ENCODE data around the gene PLA2G4C. TPM values are rescaled to one million over a fixed set of nuclear protein-coding genes. Genes with fewer than 3 reads are reported as not detected.

The PLA2G4C gene
- total and polyA plus RNA-seq, 2 experiments from 2014 or later: 2.9 to 3.4 TPM

- TF ChIP-seq CTCF (conservative IDR thresholded peaks at IDR 0.05; ENCODE audit: low read depth in 2 of 2) (no peak), STAT1 (IDR thresholded peaks at IDR 0.05; ENCODE audit: unreplicated experiment) (no peak), POLR2AphosphoS5 (IDR thresholded peaks at IDR 0.05; ENCODE audit: low read depth) (no peak)
These were observed 26.8 kb upstream of the PLA2G4C start (continued) for GRCh38 chr19:48137411-48137810.

GRCh38 chr19:48136547-48136946 is 25.9 kb upstream of the PLA2G4C start:
- DNase-seq (ENCODE audit: low spot score): no peak
- no peak for ATAC-seq
- Histone ChIP-seq H2AFZ (no peak overlapping the region), H3K4me2 (no peak overlapping the region), H4K20me1 (replicated peaks; ENCODE audit: insufficient read depth) (no peaks in the 10 kb centered on the region), H3K79me2 (replicated peaks; ENCODE audit: insufficient read depth) (no peaks in the 10 kb centered on the region), H3K27ac (ENCODE audit: low read depth) (no peak overlapping the region), H3K4me3 (no peak overlapping the region), H3K4me1 (ENCODE audit: insufficient read depth) (no peaks in the 10 kb centered on the region), H3K36me3 (ENCODE audit: insufficient read depth) (no peaks in the 10 kb centered on the region; the same call in 1 of the 2 replicates), H3F3A (replicated peaks; ENCODE audit: low read depth) (no peaks in the 10 kb centered on the region), H3K9me2 (ENCODE audit: insufficient read depth) (no peaks in the 10 kb centered on the region), H3K27me3 (ENCODE audit: insufficient read depth) (no peaks in the 10 kb centered on the region)
- peaks cover 14% of the 10 kb centered on the region for H3K27me3 Mint-ChIP-seq (ENCODE audit: insufficient read depth, low read depth, poor library complexity)
- no peak overlapping the region for H3K27ac Mint-ChIP-seq
- H3K4me1 Mint-ChIP-seq: no peaks in the 10 kb centered on the region
- no peaks in the 10 kb centered on the region for H3K9me3 Mint-ChIP-seq
- no peak overlapping the region for H3K4me3 Mint-ChIP-seq
- H3K36me3 Mint-ChIP-seq (ENCODE audit: low read depth): peaks cover 48% of the 10 kb centered on the region
- TF ChIP-seq REST (IDR thresholded peaks at IDR 0.05; ENCODE audit: unreplicated experiment): no peak
- no peak for TF ChIP-seq ZNF114 (CRISPR knock-in tag; IDR thresholded peaks at IDR 0.05)
- no peak for TF ChIP-seq ETS1 (IDR thresholded peaks at IDR 0.05)
- no peak for TF ChIP-seq STAT1 (IDR thresholded peaks at IDR 0.05; ENCODE audit: unreplicated experiment)
- TF ChIP-seq NANOG (IDR thresholded peaks at IDR 0.05; ENCODE audit: borderline replicate concordance): no peak
- TF ChIP-seq EZH2phosphoT487 (IDR thresholded peaks at IDR 0.05; ENCODE audit: unreplicated experiment): no peak
- no peak for TF ChIP-seq JUNB (IDR thresholded peaks at IDR 0.05; ENCODE audit: unreplicated experiment)
- TF ChIP-seq EZH2 (IDR thresholded peaks at IDR 0.05; ENCODE audit: low read depth, unreplicated experiment): no peak
- TF ChIP-seq POLR2AphosphoS5 (IDR thresholded peaks at IDR 0.05; ENCODE audit: low read depth): no peak
- no peak for TF ChIP-seq CREB1 (CRISPR knock-in tag; IDR thresholded peaks at IDR 0.05; ENCODE audit: low read depth)
- TF ChIP-seq CTCF (conservative IDR thresholded peaks at IDR 0.05; ENCODE audit: low read depth in 2 of 2): no peak

All from GM23338 (cell line).